HG03571 (cell line): ENCODE data around the gene SPATA12.

Experiments
- ATAC-seq: cut with Tn5 transposase; IDR thresholded peaks from one replicate; pipeline ENCODE4 v1.9.1; 2021; ENCODE audit not compliant: unreplicated experiment

The SPATA12 gene

GRCh38 chr3:57110214-57110613 is 49.8 kb downstream of the SPATA12 start:
- ATAC-seq, result no peak

DNA sequence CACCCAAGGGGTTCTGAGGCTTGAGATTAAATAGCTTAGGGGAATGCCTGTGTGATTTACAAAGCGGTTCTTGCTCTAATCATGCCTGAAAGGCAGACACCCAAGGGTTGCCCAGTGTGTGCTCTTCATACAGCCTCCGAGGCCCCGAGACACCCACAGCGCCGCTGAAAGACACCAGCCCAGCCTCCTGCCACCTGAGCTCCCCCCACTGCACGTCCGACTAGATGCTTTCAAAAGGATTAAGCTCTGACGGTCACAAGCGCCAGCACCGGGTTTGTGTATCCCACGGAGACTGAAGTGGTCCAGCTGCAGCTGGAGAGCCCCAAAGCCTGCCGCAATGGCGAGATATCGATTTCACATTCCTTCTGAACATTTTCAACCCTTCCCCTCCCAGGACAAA is 50.3 kb downstream of the SPATA12 start:
- ATAC-seq, result no peak

GRCh38 chr3:57112206-57112605 is 51.7 kb downstream of the SPATA12 start:
- no peak for ATAC-seq

DNA sequence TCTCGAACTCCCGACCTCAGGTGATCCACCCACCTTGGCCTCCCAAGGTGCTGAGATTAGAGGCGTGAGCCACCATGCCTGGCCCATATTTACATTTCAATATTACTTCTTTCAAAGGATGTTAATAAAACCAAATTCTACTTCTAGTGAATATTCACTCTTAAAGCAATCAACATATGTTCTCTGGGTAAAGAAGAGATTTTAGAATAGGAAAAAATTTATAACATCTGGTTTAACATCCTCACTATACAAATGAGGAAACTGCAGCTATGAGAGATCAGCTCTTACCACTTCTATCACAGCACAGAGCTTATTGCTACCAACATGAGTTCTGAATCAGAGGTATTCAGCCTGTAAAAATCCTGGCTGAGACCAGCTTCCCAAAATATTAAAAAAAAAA is 56.0 kb downstream of the SPATA12 start:
- ATAC-seq, result no peak

DNA sequence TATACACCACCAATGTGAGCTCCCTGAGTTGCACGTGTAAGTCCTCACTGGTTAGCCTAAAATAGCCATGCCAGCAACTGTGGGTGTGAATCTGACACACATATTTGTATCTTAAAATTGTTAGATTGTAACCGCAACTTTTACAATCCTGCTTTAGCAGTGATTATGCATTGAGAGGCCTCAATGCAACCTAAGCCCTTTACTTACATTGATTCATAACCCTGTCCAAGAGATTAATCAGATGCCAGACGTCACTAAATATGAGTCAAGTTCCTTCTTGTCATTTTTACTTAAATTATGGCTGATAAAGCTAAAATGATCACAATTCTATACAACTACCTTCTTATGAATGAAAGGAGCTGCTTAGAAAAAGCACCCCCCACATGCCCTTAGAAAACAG is 57.8 kb downstream of the SPATA12 start:
- no peak for ATAC-seq

DNA sequence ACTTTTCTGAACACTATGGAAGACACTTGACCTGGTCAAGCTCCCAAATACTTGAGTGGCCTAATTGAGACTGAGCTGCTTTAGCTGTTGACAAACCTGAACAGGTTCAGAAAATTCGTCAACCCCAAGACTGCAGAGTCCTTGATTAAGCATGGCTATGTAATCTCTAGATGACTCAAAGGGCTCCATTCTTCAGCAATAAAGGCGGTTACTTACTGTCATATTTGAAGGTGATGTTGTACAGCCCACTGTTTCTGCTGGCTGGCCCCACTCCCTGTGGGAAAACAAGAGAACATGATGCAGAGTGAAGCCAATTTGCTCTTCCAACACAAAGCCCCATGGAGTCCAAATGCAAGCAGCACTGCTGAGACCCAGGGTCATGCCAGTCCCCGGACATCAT is 59.6 kb downstream of the SPATA12 start:
- ATAC-seq, result no peak

DNA sequence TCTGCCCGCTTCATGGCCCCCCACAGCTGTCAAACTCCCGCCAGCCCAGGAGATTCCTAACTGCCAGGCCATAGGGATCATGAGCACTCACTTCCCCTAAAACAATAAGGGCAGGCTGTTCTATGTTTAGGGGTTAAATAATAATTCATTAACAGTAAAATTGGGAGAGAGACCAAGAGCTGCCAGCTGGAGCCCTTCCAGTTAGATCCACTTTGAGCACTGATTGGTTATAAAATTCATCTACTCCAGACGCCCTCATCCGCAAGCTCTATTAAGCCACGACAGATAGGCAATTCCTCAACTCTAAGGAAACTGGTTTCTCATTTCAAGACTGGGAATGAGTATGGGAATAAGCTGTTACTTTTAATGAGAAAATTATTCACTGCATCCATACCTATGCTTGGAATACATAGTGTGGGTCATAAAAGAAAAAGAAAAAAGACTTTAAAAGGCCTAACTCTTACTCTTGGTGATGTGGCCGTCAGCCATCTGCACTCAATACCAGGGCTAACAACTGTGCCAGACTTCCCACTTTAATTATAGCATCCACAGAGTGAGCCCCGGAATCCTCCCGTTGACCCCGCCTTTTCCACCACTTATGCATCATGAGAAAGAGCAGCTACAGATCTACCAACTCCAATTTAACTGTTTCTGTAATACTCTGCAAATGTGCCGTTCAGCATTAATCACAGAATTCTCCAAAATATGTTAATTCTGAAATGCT is 60.1 kb downstream of the SPATA12 start:
- ATAC-seq, result no peak
